Measurements from ENCODE around the gene IL2RG. TPM values are rescaled to one million over a fixed set of nuclear protein-coding genes. Genes with fewer than 3 reads are reported as not detected.

IL2RG gene
- total RNA-seq, result 337 and 348 TPM in 2 replicates

DNA sequence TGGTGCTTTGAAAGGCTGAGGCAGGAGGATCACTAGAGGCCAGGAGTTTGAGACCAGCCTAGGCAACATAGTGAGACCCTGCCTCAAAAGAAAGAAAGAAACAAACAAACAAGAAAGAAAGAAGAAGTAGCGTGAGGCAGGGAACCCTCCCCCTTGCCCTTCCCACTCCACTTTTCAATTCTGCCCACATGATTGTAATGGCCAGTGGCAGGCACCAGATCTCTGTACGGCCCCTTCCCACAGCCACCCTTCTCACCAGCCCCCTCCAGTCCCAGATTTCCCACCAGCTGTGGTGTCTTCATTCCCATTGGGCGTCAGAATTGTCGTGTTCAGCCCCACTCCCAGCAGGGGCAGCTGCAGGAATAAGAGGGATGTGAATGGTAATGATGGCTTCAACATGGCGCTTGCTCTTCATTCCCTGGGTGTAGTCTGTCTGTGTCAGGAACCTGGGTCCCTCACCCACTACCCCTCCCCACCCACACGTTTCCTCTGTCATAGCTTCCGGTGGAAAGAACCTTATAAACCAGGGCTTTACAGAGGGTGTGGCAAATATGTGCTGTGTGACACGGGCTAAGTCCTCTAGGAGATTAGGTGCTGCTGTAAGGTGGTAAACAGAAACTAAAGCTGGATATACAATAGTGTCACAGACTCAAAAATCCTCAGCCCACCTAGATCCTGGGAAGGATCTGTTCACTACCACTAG lies at the start of gene IL2RG:
TSS of gene IL2RG (minus strand) at position 437 of the 703 bp plus-strand sequence. CDS start at position 399, 38 bp downstream.
- H3K9me3 Mint-ChIP-seq, result no peaks in the 10 kb centered on the region
- DNase-seq, result peak; percentile 93
- no peaks in the 10 kb centered on the region for H3K27me3 Mint-ChIP-seq
- intact Hi-C loops (cut with micrococcal nuclease), result loop anchor here (1.0 to 5.0 kb wide), 4 partner anchors 8 to 421 kb away; partner anchors contain the start of genes OGT and TAF1
- peak within 1 kb of the TSS; percentile 95 for H3K27ac Mint-ChIP-seq
- peak within 1 kb of the TSS; percentile 100 for H3K4me3 Mint-ChIP-seq
- peaks cover 31% of the 10 kb centered on the region for H3K4me1 Mint-ChIP-seq
- H3K36me3 Mint-ChIP-seq (ENCODE audit: low read depth), result peaks cover 49% of the 10 kb centered on the region

DNA sequence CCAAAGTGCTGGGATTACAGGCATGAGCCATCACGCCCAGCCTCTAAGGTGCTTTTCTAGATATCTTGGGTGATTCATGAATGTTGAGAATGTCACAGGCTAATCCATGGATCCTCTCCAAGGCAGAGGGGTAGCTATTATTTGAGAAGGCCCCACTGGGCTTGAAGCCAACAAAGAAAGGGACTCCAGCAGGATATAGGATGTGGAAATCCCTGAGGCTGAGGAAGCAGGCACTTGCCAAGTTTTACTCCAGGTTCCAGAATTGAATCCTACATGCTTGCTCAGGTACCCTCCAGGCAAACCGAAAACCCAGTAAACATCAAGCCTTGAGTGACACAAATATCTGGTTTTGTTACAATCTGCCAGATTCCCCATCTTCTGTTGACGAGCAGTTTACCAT lies 49.1 kb upstream of the IL2RG start:
- Mint-ChIP-seq H3K9me3 (no peaks in the 10 kb centered on the region), H3K27ac (no peak overlapping the region), H3K4me1 (peaks cover 4% of the 10 kb centered on the region), H3K4me3 (no peak overlapping the region), H3K27me3 (no peaks in the 10 kb centered on the region), H3K36me3 (ENCODE audit: low read depth) (peaks cover 17% of the 10 kb centered on the region)
- intact Hi-C loops (cut with micrococcal nuclease), result no loop called here
- DNase-seq, result no peak

DNA sequence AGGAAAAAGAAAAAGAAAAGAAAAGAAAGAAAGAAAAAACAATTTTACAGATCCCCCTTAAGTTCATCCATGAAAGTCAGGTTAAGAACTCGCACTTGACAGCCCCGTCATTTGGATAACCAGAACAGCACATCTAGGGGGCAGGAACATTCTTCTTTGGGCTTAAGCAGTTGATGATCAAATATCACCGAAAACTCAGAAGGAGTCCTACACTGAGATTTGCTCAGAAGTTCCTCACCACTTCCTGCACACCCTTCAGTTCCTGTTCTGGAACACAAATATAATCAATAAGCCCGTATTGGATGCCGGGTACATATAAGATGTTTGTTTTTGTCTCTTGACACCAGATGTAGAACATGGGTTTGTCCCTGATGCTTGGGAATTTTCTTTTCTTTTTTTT lies 48.0 kb upstream of the IL2RG start:
- H3K4me3 Mint-ChIP-seq, result no peak overlapping the region

DNA sequence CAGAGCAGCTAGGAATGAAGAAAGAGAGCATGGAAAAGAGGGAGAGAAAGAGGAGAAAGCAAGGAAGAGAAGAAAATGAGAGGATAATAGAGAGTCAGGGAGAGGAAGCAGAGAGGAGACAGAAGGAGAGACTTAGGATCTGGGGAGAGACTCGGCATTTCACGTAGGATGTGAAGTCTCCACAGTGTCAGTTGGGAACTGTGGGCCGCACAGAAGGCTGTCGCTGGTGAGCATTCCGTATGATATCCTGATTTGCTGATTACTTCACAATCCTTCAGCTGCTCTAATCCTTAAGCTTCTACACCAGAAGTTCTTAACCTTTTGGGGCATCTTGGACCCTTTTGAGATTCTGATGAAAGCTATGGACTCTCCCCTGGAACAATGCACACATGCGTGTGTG lies 47.2 kb upstream of the IL2RG start:
- no peak overlapping the region for H3K4me3 Mint-ChIP-seq
- intact Hi-C loops (cut with micrococcal nuclease), result no loop called here
- no peak overlapping the region for H3K27ac Mint-ChIP-seq
- no peaks in the 10 kb centered on the region for H3K9me3 Mint-ChIP-seq
- peaks cover 4% of the 10 kb centered on the region for H3K4me1 Mint-ChIP-seq
- peaks cover 16% of the 10 kb centered on the region for H3K36me3 Mint-ChIP-seq (ENCODE audit: low read depth)
- no peaks in the 10 kb centered on the region for H3K27me3 Mint-ChIP-seq
- DNase-seq, result no peak

More for the DNA sequence above, 48.0 kb upstream of the IL2RG start:
- H3K9me3 Mint-ChIP-seq, result no peaks in the 10 kb centered on the region
- intact Hi-C loops (cut with micrococcal nuclease), result no loop called here
- peaks cover 4% of the 10 kb centered on the region for H3K4me1 Mint-ChIP-seq
- peaks cover 16% of the 10 kb centered on the region for H3K36me3 Mint-ChIP-seq (ENCODE audit: low read depth)
- DNase-seq, result no peak
- no peaks in the 10 kb centered on the region for H3K27me3 Mint-ChIP-seq
- no peak overlapping the region for H3K27ac Mint-ChIP-seq

DNA sequence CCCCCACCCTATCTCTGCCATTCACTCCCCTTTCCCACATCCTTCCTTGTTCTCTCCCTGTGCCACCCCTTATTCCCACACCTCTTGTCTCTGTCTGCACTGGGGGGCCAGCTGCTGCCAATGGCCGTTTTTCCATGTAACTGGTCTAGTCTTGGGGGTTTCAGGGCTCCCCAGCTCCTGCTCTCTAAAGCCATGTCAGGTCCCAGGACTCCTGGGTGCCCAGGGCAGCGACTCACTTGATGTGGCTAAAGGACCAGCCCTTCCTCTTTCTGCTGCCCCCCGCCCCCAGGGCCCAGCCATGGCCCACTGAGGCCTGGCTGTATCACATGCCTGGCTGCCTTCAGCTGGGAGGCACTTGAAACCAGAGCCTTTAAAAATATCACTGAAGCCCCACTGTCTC lies 43.3 kb upstream of the IL2RG start:
- H3K4me1 Mint-ChIP-seq, result peaks cover 4% of the 10 kb centered on the region
- H3K4me3 Mint-ChIP-seq, result no peak overlapping the region
- H3K9me3 Mint-ChIP-seq, result no peaks in the 10 kb centered on the region
- peaks cover 10% of the 10 kb centered on the region for H3K36me3 Mint-ChIP-seq (ENCODE audit: low read depth)
- intact Hi-C loops (cut with micrococcal nuclease), result no loop called here
- H3K27me3 Mint-ChIP-seq, result no peaks in the 10 kb centered on the region
- H3K27ac Mint-ChIP-seq, result no peak overlapping the region
- no peak for DNase-seq

DNA sequence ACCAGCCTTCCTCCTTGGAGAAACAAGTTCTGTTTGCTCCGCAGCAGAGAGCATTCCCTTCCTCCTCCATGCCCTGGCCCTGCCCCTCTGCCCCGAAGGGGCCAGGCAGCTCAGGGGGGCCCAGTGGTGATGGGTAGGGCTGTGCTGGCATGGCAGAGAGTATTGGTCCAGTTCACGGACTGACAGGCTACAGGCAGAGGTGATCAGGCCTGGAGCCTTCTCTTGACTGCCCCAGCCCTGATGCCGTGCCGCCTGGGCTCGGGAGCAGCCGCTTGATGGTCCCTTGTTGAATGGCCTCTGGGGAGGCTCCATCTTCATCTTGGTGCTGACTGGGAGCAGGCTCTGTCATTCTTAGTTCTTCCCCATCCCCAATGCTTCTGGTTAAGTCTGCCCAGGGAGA lies 42.8 kb upstream of the IL2RG start:
- H3K4me3 Mint-ChIP-seq, result no peak overlapping the region
- DNase-seq, result no peak
- H3K27me3 Mint-ChIP-seq, result no peaks in the 10 kb centered on the region
- H3K27ac Mint-ChIP-seq, result no peak overlapping the region
- H3K9me3 Mint-ChIP-seq, result no peaks in the 10 kb centered on the region
- H3K4me1 Mint-ChIP-seq, result peaks cover 4% of the 10 kb centered on the region
- H3K36me3 Mint-ChIP-seq (ENCODE audit: low read depth), result peaks cover 10% of the 10 kb centered on the region
- intact Hi-C loops (cut with micrococcal nuclease), result no loop called here

DNA sequence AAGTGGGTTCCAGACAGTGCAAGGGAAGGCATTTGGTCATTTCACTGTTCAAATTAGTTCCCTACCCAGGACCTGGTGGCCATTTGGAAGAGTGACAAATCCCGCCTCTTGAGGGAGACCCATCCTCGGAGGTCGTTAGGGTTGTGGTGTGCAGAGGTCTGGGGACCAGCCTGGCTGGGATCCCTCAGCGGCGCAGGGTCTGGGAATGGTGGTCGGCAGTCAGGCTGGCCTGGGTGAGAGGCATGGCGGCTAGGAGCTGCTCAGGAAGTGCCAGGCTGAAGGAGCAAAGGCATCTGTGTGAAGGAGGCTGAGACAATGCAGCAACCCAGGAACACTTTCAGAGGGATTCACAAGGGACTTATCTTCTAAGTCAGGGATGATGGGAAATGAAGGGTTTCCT lies 40.0 kb upstream of the IL2RG start:
- Mint-ChIP-seq H3K9me3 (no peaks in the 10 kb centered on the region), H3K27ac (no peak overlapping the region), H3K36me3 (ENCODE audit: low read depth) (peaks cover 5% of the 10 kb centered on the region), H3K4me1 (peaks cover 4% of the 10 kb centered on the region), H3K27me3 (no peaks in the 10 kb centered on the region), H3K4me3 (no peak overlapping the region)
- intact Hi-C loops (cut with micrococcal nuclease), result no loop called here
- no peak for DNase-seq

DNA sequence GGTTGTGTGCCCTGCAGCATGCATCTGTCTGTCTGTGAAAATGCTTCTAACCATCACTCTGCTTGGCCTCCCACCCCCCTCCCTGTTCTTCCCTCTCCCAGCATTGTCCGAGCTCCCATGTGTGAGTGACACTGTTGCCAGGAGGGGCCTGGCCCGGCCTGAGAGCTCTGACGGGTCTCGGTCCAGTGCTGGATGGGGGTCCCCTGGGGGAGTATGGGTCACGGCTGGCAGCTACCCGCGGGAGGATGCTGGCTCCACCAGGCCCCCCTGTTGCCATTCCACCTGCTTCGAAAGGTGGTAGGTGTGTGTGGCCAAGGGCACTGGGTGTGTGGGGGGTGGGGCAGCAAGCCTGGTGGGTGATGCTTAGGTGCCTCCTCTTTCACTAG lies 36.9 kb upstream of the IL2RG start:
- H3K4me1 Mint-ChIP-seq, result peaks cover 5% of the 10 kb centered on the region
- H3K27ac Mint-ChIP-seq, result no peak overlapping the region
- DNase-seq, result no peak
- no peak overlapping the region for H3K4me3 Mint-ChIP-seq
- H3K27me3 Mint-ChIP-seq, result no peaks in the 10 kb centered on the region
- intact Hi-C loops (cut with micrococcal nuclease), result no loop called here
- H3K36me3 Mint-ChIP-seq (ENCODE audit: low read depth), result peaks cover 2% of the 10 kb centered on the region
- no peaks in the 10 kb centered on the region for H3K9me3 Mint-ChIP-seq

DNA sequence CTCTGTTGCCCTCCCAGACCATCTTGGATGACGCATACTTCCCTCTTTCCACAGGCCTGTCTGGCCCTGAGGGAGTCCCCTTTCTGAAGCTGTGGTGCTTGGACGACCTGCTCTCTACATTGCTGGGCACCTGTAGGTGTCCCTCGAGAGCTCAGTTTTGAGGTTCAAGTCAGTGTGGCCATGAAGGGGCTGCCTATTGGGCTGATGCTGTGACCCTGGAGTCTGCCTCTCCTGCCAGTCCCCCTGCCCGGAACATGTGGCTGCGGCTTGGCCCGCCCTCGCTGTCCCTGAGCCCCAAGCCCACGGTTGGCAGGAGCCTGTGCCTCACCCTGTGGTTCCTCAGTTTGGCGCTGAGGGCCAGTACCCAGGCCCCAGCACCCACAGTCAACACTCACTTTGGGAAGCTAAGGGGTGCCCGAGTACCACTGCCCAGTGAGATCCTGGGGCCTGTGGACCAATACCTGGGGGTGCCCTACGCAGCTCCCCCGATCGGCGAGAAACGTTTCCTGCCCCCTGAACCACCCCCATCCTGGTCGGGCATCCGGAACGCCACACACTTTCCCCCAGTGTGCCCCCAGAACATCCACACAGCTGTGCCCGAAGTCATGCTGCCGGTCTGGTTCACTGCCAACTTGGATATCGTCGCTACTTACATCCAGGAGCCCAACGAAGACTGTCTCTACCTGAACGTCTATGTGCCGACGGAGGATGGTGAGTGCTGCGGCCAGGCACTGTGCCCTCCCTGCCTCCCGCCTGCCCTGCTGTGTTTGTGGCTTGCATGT lies 36.3 kb upstream of the IL2RG start:
- no peak overlapping the region for H3K27ac Mint-ChIP-seq
- H3K4me3 Mint-ChIP-seq, result no peak overlapping the region
- H3K9me3 Mint-ChIP-seq, result no peaks in the 10 kb centered on the region
- no peak for DNase-seq
- peaks cover 4% of the 10 kb centered on the region for H3K36me3 Mint-ChIP-seq (ENCODE audit: low read depth)
- intact Hi-C loops (cut with micrococcal nuclease), result no loop called here
- H3K4me1 Mint-ChIP-seq, result peaks cover 5% of the 10 kb centered on the region
- no peaks in the 10 kb centered on the region for H3K27me3 Mint-ChIP-seq

DNA sequence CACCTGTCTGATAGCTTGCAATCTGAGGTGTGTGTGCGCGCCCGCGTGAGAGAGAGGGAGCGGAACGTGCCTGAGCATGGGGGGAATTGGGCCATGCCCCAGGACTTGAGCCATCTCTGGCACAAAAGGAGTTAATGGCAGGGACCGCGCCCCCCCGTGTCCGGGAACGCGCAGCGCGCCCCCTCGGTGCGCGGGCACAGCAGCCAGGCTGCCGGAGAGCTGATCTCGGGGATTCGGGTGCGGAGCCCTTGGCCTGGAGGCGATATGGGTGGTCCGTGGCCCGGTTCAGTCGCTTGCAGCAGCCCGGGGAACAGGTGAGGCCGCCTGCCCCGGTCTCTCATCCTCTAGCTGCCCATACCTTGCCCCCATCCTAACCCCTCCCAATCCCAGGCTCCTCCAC lies 33.3 kb upstream of the IL2RG start, which contains the start of gene NLGN3:
TSS of gene NLGN3 (plus strand) at position 191 of the 400 bp plus-strand sequence. CDS start 2,909 bp downstream, outside the sequence.
- no peak for DNase-seq
- Mint-ChIP-seq H3K36me3 (ENCODE audit: low read depth) (peaks cover 9% of the 10 kb centered on the region), H3K27ac (no peak within 1 kb of the TSS), H3K4me1 (peaks cover 5% of the 10 kb centered on the region), H3K4me3 (no peak within 1 kb of the TSS), H3K9me3 (no peaks in the 10 kb centered on the region), H3K27me3 (no peaks in the 10 kb centered on the region)
- intact Hi-C loops (cut with micrococcal nuclease), result no loop called here

DNA sequence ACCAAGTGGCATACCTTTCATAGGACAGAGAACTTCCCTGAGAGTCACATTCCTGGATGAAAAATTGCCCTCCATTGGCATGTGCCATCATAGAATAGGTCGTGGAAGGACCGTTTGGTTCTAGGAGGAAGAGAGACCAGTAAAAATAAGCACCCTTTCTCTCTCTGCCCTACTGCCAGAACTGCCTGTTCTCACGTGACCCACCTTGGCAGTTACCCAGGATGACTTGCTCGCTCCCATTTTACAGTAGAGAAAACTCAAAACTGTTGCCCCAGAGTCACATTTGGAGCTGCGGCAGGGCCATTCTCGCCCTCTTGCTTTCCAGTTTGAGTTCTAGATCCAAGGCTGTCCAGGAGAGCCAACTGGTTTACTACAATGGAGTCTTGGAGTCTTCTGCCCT lies 32.1 kb upstream of the IL2RG start:
- H3K27me3 Mint-ChIP-seq, result no peaks in the 10 kb centered on the region
- H3K4me3 Mint-ChIP-seq, result no peak overlapping the region
- DNase-seq, result no peak
- H3K27ac Mint-ChIP-seq, result no peak overlapping the region
- peaks cover 9% of the 10 kb centered on the region for H3K4me1 Mint-ChIP-seq
- H3K36me3 Mint-ChIP-seq (ENCODE audit: low read depth), result peaks cover 17% of the 10 kb centered on the region
- H3K9me3 Mint-ChIP-seq, result no peaks in the 10 kb centered on the region
- intact Hi-C loops (cut with micrococcal nuclease), result no loop called here

DNA sequence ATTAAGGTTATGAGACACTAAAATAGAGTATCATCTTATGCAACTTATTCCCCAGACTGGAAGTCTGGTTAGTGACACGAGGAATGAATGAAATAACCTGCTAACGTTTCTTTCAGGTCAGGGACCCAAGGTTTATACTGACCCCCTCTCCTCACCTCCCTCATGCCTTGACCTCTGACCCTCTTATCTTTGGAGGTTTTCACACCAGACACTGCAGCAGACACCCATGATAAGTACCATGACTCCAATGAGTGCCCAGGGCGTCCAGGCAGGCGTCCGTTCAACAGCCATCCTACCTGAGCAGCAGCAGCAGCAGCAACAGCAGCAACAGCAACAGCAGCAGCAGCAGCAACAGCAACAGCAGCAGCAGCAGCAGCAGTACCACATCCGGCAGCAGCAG lies 29.1 kb upstream of the IL2RG start:
- no peaks in the 10 kb centered on the region for H3K27me3 Mint-ChIP-seq
- H3K36me3 Mint-ChIP-seq (ENCODE audit: low read depth), result peaks cover 37% of the 10 kb centered on the region
- peaks cover 4% of the 10 kb centered on the region for H3K4me1 Mint-ChIP-seq
- H3K9me3 Mint-ChIP-seq, result no peaks in the 10 kb centered on the region
- intact Hi-C loops (cut with micrococcal nuclease), result no loop called here
- H3K27ac Mint-ChIP-seq, result no peak overlapping the region
- H3K4me3 Mint-ChIP-seq, result no peak overlapping the region
- no peak for DNase-seq

DNA sequence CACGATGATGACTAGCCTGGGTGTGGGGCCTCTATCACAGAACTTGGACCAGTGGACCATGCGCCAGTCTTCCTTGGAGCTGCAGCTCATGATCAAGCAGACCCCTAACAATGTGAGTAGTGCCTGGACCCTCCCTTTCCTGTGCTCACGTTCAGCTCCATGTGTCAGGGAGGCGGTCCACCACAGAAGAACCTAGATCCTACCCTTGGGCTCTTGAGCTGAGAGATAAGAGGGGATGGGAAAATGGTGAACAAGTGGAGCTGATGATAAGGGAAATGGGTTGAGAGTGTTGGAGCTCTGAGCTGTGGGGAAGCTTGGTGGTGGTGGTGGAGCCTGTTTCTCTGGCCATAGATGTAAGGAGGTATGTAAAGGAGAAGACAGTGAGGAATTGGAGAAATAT lies 20.1 kb upstream of the IL2RG start:
- Mint-ChIP-seq H3K4me1 (peaks cover 14% of the 10 kb centered on the region), H3K27me3 (no peaks in the 10 kb centered on the region), H3K9me3 (no peaks in the 10 kb centered on the region), H3K27ac (peak overlapping the region; percentile 11), H3K4me3 (no peak overlapping the region), H3K36me3 (ENCODE audit: low read depth) (peaks cover 59% of the 10 kb centered on the region)
- DNase-seq, result no peak
- intact Hi-C loops (cut with micrococcal nuclease), result no loop called here
